Stimulated activated CD8-positive, alpha-beta memory T cell treated with anti-CD3 and anti-CD28 coated beads, Interleukin-12 subunit alpha, Interleukin-12 subunit beta, amount 100 ng/mL, for 1 hour (primary cell): ENCODE data around the gene SLC9A8.
"Not testable (repeated sequence)": the region's sequence is repeated elsewhere in the genome, so short reads cannot be mapped to it uniquely, and the experiment has no call there.

Experiments used
- DNase-seq: peaks from one replicate; pipeline ENCODE4 v3.0.0-alpha.2; 2020; ENCODE audit warnings: low read depth

SLC9A8 gene

GRCh38 chr20:49786668-49787370, 25.8 kb upstream of the SLC9A8 start:
- DNase-seq, result no peak

GRCh38 chr20:49787371-49788357, 25.0 kb upstream of the SLC9A8 start:
- DNase-seq, result no peak

GRCh38 chr20:49790077-49790798, 22.4 kb upstream of the SLC9A8 start:
- no peak for DNase-seq

- DNase-seq, result no peak
Measured at GRCh38 chr20:49791165-49791564, 21.5 kb upstream of the SLC9A8 start.

- DNase-seq, result no peak
Measured at GRCh38 chr20:49792006-49792405, 20.6 kb upstream of the SLC9A8 start.

- DNase-seq, result no peak
Measured at GRCh38 chr20:49792611-49793010, 20.0 kb upstream of the SLC9A8 start.

GRCh38 chr20:49794336-49795134, 18.1 kb upstream of the SLC9A8 start:
- DNase-seq, result no peak

- DNase-seq, result no peak
Measured at GRCh38 chr20:49795135-49795424, 17.5 kb upstream of the SLC9A8 start.

- DNase-seq, result no peak
Measured at GRCh38 chr20:49796600-49797343, 15.9 kb upstream of the SLC9A8 start.

GRCh38 chr20:49797344-49797615, 15.3 kb upstream of the SLC9A8 start:
- no peak for DNase-seq

GRCh38 chr20:49798718-49799117, 13.9 kb upstream of the SLC9A8 start:
- no peak for DNase-seq

GRCh38 chr20:49799698-49800097, 12.9 kb upstream of the SLC9A8 start:
- no peak for DNase-seq

- DNase-seq, result no peak
Measured at GRCh38 chr20:49803418-49803817, 9.2 kb upstream of the SLC9A8 start.

- DNase-seq, result no peak
Measured at GRCh38 chr20:49804364-49804763, 8.3 kb upstream of the SLC9A8 start.

GRCh38 chr20:49805224-49805876, 7.3 kb upstream of the SLC9A8 start:
- DNase-seq, result not testable (repeated sequence)

- no peak for DNase-seq
Measured at GRCh38 chr20:49808753-49809152, 3.9 kb upstream of the SLC9A8 start.

- no peak for DNase-seq
Measured at GRCh38 chr20:49809803-49810359, 2.7 kb upstream of the SLC9A8 start.

GRCh38 chr20:49810491-49811190, 2.0 kb upstream of the SLC9A8 start:
- no peak for DNase-seq

- no peak for DNase-seq
Measured at GRCh38 chr20:49811825-49812506, 662 bp upstream of the SLC9A8 start.
